CD4-positive, alpha-beta T cell treated with Interferon alpha-2 for 1 hour (primary cell): ENCODE data around the gene PARVA.

ENCODE experiments used
- DNase-seq, 2 donors: peaks; one replicate each; pipeline ENCODE4 v3.0.0-alpha.2; 2020 to 2022

Gene PARVA

GRCh38 chr11:12535321-12535720 lies 157.9 kb downstream of the PARVA start:
- DNase-seq = no peak

GRCh38 chr11:12536566-12536965 lies 159.2 kb downstream of the PARVA start:
- DNase-seq = no peak

- no peak for DNase-seq
These were observed 160.5 kb downstream of the PARVA start for GRCh38 chr11:12537778-12538401.

- no peak for DNase-seq
These were observed 161.6 kb downstream of the PARVA start for GRCh38 chr11:12538889-12539421.

- DNase-seq = no peak
These were observed 162.2 kb downstream of the PARVA start for GRCh38 chr11:12539572-12539971.

GRCh38 chr11:12540075-12540680 lies 162.8 kb downstream of the PARVA start:
- no peak for DNase-seq

GRCh38 chr11:12540913-12541582 lies 163.7 kb downstream of the PARVA start:
- no peak for DNase-seq

- DNase-seq = no peak
These were observed 164.3 kb downstream of the PARVA start for GRCh38 chr11:12541583-12542151.

- no peak for DNase-seq
These were observed 165.0 kb downstream of the PARVA start for GRCh38 chr11:12542186-12542935.

GRCh38 chr11:12543596-12544415 lies 166.4 kb downstream of the PARVA start:
- DNase-seq = no peak

GRCh38 chr11:12544986-12545775 lies 167.8 kb downstream of the PARVA start:
- DNase-seq = no peak

GRCh38 chr11:12546122-12546521 lies 168.8 kb downstream of the PARVA start:
- no peak for DNase-seq

- DNase-seq = no peak
These were observed 169.3 kb downstream of the PARVA start for GRCh38 chr11:12546660-12547059.

GRCh38 chr11:12547953-12548650 lies 170.7 kb downstream of the PARVA start:
- no peak for DNase-seq

- DNase-seq = no peak
These were observed 175.3 kb downstream of the PARVA start for GRCh38 chr11:12552692-12553091.

GRCh38 chr11:12554122-12554521 lies 176.8 kb downstream of the PARVA start:
- DNase-seq = no peak

GRCh38 chr11:12556155-12556554 lies 178.8 kb downstream of the PARVA start:
- no peak for DNase-seq

GRCh38 chr11:12556788-12557384 lies 179.5 kb downstream of the PARVA start:
- DNase-seq = no peak

- no peak for DNase-seq
These were observed 181.6 kb downstream of the PARVA start for GRCh38 chr11:12559011-12559410.

GRCh38 chr11:12560362-12560761 lies 183.0 kb downstream of the PARVA start:
- no peak for DNase-seq
